GM19351 (cell line): Measurements from ENCODE around the gene RRBP1.

Source experiments
- ATAC-seq: cut with Tn5 transposase; IDR thresholded peaks from one replicate; pipeline ENCODE4 v1.9.1; 2021; ENCODE audit warnings: mild to moderate bottlenecking, moderate library complexity; ENCODE audit not compliant: unreplicated experiment

Gene RRBP1

DNA sequence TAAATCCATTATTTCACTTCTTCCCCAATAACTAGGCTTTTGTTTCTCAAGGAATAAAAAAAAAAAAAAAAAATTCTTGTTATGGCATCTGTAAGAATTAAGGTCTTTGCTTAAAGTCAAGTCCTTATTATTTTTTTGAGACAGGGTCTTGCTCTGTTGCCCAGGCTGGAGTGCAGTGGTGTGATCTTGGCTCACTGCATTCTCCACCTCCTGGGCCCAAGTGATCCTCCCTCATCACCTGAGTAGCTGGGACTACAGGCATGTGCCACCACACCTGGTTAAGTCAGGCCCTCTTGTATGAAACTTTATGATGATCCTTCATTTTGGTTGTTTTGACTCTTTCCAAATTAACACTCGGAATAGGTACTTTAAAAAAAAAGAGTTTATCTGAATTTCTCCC lies 94.9 kb downstream of the RRBP1 start:
- no peak for ATAC-seq

DNA sequence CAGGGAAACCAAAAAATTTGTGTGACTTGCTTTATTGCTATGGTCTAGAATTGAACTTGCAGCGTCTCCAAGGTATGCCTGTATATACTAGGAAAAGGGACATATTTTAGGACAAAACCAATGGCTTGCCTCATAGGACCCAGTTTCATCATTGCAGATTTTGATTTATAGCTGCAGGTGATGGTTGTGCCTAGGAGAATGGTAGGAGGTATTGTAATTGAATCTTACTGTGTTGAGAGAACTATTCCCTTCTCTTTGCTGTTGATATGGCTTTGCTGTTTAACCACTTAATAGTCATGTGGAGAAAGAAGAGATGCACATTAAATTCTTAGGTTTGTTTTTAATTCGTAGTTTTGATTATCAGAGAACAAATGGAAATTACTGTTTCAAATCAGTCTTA lies 95.8 kb downstream of the RRBP1 start:
- no peak for ATAC-seq

DNA sequence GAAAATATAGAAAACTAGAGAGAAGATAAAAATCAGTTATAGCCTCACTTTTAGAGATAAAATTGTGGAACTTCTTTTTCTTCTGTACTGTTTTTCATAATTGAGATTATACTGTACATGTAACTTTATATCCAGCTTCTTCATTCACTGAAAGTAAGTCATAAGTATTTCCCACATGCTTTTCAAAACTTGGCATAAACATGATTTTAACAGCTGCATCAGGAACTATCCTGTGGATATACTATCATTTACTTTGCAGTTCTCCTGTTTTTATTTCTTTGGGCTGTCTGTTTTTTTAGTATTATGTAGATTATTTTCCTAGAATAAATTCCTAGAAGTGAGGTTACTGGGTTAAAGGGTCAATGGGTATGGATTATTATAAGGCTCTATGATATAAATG lies 97.4 kb downstream of the RRBP1 start:
- ATAC-seq = no peak

DNA sequence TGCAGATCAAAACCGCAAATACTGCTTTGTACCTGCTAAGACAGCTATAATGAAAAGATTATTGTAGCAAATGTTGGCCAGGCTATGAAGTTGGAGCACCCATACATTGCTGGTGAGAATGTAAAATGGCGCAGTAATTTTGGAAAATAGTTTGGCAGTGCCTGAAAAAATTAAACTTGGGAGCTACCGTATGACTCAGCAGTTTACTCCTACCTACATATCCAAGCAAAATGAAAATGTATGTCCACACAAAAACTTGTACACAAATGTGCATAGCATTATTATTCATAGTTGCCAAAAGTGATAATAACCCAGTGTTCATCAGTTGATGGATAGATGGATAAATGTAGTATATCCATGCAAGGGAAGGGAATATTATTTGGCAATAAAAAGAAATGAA lies 98.9 kb downstream of the RRBP1 start:
- ATAC-seq = no peak

DNA sequence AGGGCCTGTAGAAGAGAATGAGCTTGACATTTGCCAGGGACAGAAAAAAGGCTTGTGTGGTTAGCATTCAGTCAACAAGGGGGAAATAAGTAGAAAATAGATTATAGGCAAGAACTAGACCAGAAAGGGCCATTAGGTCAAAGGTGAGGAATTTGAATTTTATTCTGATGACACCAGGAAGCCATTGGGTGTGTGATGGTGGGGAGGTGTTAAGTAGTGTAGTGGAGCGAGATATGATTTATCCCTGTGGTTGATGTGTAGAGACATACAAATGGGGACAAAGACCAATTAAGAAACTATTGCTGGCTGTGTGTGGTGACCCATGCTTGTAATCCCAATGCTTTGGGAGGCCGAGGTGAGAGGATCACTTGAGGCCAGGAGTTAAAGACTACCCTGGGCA lies 101.1 kb downstream of the RRBP1 start:
- no peak for ATAC-seq

DNA sequence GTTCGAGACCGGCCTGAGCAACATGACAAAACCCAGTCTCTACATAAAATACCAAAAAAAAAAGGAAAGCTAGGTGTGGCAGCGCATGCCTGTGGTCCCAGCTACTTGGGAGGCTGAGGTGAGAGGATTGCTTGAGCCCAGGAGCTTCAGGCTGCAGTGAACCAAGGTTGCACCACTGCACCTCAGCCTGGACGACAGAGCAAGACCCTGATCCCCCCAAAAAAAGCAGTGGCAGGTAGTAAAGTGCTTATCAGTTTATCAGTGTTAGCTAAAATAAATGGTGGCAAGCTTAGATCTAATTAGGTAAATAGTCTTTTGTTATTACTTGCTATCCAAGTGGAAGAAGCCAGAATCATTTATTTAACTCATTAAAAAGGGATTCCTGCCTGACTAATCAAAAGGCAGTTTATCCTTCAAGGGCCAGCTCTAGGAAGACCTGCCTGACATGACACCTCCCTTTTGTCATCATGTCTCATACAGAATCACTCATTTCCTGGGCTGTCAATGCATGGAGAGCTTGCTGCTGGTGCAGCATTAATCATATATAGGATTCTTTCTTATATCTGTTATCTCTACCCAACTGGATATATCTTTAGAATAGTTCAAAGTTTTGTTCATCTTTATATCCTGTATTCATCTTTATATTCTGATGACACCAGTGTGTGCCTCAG lies 102.5 kb downstream of the RRBP1 start:
- ATAC-seq = no peak

DNA sequence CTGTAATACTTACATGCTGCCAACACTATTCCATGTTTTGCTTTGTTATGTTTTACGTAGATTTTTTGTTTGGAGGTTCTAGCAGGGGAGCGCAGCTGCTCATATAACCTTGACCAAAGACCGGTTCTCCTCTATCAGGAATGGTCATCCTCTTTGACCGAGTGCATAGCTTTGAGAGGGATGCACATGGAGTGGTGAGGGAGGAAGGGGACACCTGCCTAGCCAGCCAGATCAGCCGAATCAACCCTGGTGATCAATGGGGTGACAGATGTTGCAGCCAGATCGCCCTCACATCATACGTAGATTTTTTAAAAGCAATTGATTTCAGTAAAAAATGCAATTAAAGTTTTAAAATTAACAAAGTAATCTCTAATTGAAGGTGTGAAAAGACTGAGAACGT lies 105.8 kb downstream of the RRBP1 start:
- ATAC-seq = no peak

DNA sequence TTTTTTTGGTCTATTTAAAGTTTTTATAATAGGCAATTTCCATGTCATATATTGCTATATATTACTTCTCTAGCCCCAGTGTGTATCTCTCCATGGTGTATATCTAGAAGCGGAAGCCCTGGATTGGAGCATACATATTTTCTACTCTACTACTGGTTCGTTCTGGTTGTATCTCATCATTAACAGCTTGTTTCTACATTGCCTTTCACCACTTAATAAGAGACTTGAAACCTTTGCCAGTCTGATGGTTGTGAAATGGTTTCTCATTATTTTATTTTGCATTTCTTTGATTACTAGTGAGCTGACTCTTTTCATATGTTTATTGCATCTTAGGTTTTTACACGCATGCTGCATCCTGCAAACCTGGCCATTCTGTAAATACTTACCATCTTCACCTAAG lies 108.6 kb downstream of the RRBP1 start:
- no peak for ATAC-seq

DNA sequence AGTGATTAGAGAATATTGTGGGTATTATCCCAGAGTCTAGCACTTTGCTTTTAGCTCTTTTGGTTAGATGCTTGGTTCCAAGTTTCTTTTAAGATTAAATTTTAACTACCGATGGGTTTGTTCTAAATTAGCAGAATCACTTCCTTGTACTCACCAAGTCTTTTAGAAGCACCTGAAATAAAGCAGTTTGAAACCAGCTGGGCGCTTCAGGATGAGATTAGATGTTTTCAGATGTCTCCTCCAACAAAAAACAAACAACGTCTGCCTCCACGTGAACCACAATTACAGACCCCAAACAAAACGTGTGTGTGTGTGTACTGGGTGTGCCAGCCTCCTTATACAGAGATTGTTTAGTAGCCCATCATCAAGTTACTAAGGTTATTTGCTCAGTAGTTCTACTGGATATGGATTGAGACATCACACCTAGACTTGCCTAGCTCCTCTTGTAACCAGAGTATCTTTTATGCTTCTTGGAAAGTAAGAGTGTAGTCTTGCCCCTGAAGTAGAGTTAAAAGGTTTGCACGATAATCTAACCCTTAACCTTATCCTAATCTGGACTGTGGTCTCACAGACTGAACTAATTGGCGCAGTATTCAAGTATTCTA lies 109.9 kb downstream of the RRBP1 start:
- ATAC-seq = no peak

DNA sequence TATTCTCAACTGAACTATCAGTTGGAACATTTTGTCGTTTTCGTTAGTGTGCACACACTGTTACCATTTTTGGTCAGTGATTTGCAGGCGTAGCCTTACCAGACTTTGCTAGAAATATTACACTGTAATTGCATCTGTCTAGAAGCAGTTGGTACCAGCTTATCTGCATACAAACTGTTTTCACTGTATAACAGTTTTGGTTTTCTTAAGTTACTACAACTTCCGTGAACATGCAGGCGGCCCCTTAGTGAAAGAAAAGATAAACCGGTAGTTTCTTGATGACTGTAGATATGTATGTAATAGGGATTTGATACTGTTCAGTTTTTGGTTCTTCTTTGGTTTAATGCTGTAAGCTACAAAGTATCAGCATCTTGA lies 110.9 kb downstream of the RRBP1 start:
- peak; percentile 46 for ATAC-seq

DNA sequence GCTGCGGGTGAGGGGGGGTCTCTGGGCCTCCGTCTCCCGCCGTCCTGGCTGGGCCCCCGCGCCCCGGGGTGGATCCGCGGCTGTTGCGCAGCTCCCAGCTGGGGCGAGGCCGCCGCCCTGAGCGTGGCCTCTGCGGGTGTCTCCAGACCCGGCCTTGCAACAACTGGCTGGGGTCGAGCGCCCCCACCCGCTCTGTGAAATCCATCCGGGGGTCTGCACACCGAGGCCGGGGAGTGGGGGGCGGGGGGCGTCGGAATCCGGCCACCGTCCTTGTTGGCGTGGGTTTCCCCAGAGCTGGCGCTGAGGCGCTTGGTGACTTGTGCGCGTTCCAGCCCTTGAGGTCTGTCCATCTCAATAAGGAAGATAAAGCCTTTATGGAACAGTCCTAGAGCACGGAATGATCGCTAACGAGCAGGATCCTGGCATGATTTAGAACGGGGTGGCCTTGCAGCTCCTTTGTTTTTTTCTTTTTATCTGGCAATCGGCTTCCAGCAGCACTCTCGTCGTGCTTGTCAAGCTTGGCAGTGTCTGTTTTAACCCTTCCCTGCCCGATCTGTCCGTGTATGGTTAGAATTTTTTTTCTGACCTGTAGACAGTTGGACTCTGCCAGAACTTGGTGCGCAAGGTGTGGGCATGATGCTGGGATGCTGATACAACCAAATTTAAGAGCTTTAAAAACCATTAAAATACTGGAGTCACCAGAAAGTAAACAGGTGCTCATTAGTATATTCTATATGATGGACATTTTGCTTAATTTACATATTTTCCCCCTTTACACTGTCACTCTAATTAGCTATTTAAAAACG lies 111.5 kb downstream of the RRBP1 start:
- peak; percentile 27 for ATAC-seq

DNA sequence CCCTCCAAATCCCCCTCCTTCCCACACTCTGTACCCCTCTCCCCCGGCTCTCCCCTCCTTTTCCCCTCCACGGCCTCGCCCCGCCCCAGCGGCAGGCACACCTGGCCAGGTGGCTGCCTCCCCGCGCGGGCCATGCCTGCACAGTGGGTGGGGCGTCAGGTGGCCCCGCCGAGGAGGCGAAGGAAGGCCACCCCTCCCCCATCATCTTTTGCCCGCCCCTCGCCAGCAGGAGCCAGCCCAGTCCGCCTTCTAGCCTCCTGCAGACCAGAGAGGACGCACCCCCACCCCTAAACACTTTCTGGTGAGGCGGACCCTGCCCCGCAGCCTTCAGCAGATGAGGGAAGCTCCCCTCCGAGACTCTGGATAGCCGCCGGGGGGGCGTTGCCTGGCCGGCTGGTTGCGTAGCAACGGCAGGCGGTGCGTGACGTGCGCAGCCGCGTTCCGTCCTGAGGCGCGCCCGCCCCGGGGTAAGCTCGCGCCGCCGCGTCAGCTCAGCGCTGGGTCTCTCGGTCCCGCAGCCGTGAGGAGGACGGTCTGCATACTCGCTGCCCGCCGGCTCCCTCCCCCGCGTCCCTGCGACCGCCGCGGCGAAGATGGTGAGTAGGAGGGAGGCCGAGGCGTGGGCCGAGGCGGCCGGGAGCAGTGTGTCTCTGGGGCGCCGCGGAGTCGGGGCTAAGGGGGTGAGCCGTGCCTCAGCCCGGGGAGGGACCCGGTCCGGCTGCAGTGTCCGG lies 112.3 kb downstream of the RRBP1 start, which contains the start of gene DSTN:
DSTN (plus strand) TSS at position 460 of the 731 bp plus-strand sequence; CDS start at position 594, 134 bp downstream.
- peak; percentile 85 for ATAC-seq

DNA sequence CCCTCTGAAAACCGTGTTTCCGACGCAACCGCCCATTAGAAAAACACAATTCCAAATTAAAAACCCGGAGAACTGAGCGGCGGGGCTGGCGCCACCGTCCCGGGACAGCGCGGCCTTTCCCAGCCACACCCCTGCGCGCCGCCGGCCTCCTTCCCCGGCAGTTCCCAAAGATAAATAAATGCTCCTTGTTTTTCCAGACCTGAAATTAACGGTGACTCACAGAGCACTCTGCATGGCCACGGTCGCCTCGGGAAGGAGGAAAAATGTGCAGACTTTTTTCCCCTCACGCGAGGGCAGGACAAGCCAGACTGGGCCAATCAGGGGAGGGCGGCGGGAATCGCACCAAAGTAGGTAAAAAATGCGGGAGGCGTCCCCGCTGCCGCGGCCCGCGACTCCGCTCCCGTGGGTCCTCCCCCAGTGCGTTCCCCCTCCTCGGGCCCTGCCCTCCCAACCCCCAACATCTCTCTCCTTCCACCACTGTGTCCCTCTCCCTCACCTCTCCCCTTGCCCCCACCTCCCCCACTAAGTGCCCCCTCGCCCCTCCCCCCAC lies 113.0 kb downstream of the RRBP1 start:
- no peak for ATAC-seq

DNA sequence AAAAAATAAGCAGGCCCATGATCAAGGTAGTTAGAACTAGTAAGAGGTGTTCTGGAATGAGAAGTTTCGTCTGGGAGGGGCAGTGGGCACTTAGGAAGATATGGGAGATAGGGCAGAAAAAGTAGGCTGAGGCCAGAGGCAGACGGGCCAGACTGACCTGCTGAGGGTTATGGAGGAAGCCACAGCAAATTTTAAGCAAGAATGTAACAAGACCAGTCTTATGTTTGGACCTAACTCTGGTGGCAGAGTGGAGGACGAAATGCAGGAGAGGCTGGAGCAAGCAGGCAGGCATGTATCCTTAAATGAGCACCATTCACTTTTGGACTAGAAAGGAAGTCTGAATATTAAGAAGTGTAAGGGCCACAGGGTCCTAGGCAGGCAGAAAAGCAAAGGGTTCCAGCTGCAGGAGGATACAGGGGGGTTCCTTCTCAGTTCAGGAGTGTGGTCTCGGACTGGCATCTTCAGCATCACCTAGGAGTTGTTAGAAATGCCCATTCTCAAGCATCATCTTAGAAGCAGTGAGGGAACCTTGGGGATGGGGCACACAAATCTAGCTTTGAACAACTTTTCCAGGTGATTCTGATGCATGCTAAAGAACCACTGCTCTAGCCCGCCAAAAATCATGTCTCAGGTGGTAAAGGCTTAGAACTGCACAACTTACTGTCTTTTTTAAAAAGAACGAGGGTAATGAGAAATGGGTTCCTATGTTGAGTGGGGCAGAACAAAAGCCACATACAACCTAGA lies 113.8 kb downstream of the RRBP1 start:
- ATAC-seq = no peak

DNA sequence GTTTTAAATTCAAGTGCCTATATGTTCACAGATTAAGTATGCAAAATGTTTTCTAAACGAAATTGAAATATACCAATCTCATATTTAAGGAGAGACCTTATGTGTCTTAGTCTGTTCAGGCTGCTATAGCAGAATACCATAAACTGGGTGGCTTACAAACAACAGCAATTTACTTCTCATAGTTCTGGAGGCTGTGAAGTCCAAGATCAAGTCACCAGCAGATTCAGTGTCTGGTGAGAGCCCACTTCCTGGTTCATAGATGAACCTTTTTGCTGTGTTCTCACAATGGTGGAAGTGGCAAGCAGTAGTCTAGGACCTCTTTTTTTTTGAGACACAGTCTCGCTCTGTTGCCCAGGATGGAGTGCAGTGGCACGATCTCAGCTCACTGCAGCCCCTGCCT lies 115.7 kb downstream of the RRBP1 start:
- ATAC-seq = no peak

DNA sequence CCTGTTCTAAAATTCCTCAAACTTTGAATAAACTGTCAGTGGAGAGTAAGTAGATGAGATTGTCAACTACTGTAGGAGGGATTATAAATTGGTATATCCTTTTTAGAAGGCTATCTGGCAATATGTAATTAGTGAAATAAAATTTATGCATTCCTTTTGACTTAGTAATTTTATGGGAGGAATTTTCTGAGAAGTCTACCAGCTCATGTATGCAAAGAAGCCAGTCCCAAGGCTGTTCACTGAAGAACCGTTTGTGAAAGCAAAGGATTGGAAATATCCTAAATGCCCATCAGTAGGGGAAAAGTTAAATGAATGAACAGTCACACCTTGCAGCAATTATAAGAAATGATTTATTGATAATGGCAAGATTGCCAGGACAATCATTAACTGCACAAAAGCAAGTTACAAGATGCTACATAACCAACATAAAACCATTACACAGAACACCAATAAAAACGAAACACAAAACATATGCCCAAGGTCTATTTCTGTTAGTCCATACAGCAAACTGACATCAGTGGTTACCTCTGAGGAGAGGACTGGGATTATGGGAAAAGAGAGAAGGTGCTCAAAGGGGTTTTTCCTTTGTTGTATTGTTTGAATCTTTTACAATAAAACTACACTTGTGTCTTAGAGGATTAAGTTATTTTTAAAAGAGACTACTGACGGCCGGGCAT lies 116.7 kb downstream of the RRBP1 start:
- no peak for ATAC-seq
